ENCODE data around the gene OR52L1. TPM values are rescaled to one million over a fixed set of nuclear protein-coding genes. Genes with fewer than 3 reads are reported as not detected.
"Not testable (repeated sequence)": the region's sequence is repeated elsewhere in the genome, so short reads cannot be mapped to it uniquely, and the experiment has no call there.

The OR52L1 gene
- total RNA-seq, 1 experiment from 2014 or later: not detected

DNA sequence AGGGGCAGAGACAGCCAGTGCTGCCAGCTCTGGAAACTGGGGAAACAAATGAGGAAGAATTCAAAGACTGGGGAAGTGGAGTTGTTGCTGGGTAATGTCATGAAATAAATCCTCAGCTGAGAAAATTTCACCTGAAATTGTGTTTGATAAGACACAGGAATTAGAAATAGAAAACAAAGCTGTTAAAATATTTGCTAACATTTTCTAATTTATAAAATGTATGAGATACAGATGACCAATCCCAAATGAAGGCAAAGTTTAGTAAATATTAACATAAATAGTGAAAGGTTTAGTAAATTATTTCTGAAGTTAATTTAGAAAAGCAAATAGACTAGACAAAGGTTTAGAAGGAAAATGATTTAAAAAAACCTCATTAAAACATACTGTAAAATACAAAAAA lies 18.4 kb downstream of the OR52L1 start, which contains the start of gene OR56A5:
Gene OR56A5 (minus strand): TSS at position 101 of the 400 bp plus-strand sequence. CDS start 0 bp downstream, at position 101.
- H3K27me3 ChIP-seq (ENCODE audit: insufficient read depth, low read depth): 0 out of 2 replicates have a peak, but pooled peaks cover 6% of the 10 kb centered on the region
- BruUV-seq (replicated peaks): no TSS peak
- CTCF ChIA-PET: no interaction called here
- H3F3A ChIP-seq (ENCODE audit: insufficient read depth, low read depth): no peaks in the 10 kb centered on the region
- no peaks in the 10 kb centered on the region for H3K36me3 ChIP-seq (ENCODE audit: low read depth)
- H3K9me2 ChIP-seq (ENCODE audit: insufficient read depth): no peaks in the 10 kb centered on the region
- H3K4me2 ChIP-seq: no peak within 1 kb of the TSS
- H3K79me2 ChIP-seq (ENCODE audit: low read depth): no peaks in the 10 kb centered on the region
- no peak within 1 kb of the TSS for H3K27ac ChIP-seq
- no peak within 1 kb of the TSS for H3K4me3 ChIP-seq
- intact Hi-C loops (cut with micrococcal nuclease; ENCODE audit: unreplicated experiment): no loop called here
- no peak within 1 kb of the TSS for H2AFZ ChIP-seq
- H3K9me3 ChIP-seq (ENCODE audit: insufficient read depth, low read depth): no peaks in the 10 kb centered on the region
- POLR2A ChIA-PET (ENCODE audit: unreplicated experiment): no interaction called here
- no peaks in the 10 kb centered on the region for H4K20me1 ChIP-seq (ENCODE audit: insufficient read depth)
- TF ChIP-seq, protein P1, sequence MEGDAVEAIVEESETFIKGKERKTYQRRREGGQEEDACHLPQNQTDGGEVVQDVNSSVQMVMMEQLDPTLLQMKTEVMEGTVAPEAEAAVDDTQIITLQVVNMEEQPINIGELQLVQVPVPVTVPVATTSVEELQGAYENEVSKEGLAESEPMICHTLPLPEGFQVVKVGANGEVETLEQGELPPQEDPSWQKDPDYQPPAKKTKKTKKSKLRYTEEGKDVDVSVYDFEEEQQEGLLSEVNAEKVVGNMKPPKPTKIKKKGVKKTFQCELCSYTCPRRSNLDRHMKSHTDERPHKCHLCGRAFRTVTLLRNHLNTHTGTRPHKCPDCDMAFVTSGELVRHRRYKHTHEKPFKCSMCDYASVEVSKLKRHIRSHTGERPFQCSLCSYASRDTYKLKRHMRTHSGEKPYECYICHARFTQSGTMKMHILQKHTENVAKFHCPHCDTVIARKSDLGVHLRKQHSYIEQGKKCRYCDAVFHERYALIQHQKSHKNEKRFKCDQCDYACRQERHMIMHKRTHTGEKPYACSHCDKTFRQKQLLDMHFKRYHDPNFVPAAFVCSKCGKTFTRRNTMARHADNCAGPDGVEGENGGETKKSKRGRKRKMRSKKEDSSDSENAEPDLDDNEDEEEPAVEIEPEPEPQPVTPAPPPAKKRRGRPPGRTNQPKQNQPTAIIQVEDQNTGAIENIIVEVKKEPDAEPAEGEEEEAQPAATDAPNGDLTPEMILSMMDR (conservative IDR thresholded peaks at IDR 0.05): no peak
- no peak for TF ChIP-seq EZH2 (IDR thresholded peaks at IDR 0.05; ENCODE audit: low read depth)
- DNase-seq: no peak
- no peaks in the 10 kb centered on the region for H3K4me1 ChIP-seq (replicated peaks; ENCODE audit: insufficient read depth)

DNA sequence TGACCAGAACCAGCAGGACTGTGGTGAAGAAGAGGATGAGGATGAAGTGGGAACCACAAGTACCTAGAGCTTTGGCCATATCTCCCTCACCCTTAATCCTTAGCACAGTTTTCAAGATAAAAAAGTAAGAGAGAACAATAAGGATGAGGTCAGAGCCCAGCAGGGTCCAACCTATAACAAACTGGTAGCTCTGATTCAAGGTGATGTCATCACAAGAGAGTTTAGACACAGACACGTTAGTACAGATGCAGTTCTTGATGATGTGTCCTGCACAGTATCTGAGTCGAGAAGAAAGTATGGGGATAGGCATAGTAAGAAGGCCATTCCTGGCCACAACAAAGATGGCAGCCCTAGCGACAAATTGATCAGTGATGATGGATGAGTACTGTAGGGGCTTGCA lies 19.1 kb downstream of the OR52L1 start:
- no peak overlapping the region for H3K4me3 ChIP-seq
- intact Hi-C loops (cut with micrococcal nuclease; ENCODE audit: unreplicated experiment): no loop called here
- no peaks in the 10 kb centered on the region for H3K79me2 ChIP-seq (ENCODE audit: low read depth)
- H3K27ac ChIP-seq: no peak overlapping the region
- H4K20me1 ChIP-seq (ENCODE audit: insufficient read depth): no peaks in the 10 kb centered on the region
- BruUV-seq (replicated peaks): no TSS peak
- no peaks in the 10 kb centered on the region for H3K36me3 ChIP-seq (ENCODE audit: low read depth)
- H3K4me1 ChIP-seq (replicated peaks; ENCODE audit: insufficient read depth): no peaks in the 10 kb centered on the region
- no peak overlapping the region for H2AFZ ChIP-seq
- H3F3A ChIP-seq (ENCODE audit: insufficient read depth, low read depth): no peaks in the 10 kb centered on the region
- no peaks in the 10 kb centered on the region for H3K9me2 ChIP-seq (ENCODE audit: insufficient read depth)
- TF ChIP-seq, protein P1 (conservative IDR thresholded peaks at IDR 0.05): no peak
- TF ChIP-seq EZH2 (IDR thresholded peaks at IDR 0.05; ENCODE audit: low read depth): no peak
- H3K27me3 ChIP-seq (ENCODE audit: insufficient read depth, low read depth): 0 out of 2 replicates have a peak, but pooled peaks cover 6% of the 10 kb centered on the region
- no peak for DNase-seq
- ChIA-PET CTCF (no interaction called here), POLR2A (ENCODE audit: unreplicated experiment) (no interaction called here)
- no peaks in the 10 kb centered on the region for H3K9me3 ChIP-seq (ENCODE audit: insufficient read depth, low read depth)
- H3K4me2 ChIP-seq: no peak overlapping the region

DNA sequence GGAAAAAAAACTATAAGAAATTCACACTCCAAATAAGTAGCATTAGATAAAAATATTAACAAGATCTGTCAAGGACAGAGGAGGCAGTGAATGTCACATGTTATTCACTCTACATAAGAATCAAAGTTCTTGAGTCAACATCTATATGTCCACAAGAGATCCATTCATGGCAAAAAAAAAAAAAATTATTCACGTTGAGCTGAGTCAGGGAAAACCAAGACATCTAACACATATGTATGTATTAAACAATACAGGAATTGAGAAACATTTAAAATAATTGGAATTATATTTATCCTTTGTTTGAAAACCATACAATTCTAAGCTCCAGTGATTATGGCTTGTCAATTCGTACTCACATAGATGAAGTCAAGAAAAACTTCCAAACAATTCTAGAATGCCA lies 19.8 kb downstream of the OR52L1 start:
- DNase-seq: no peak
- POLR2A ChIA-PET (ENCODE audit: unreplicated experiment): no interaction called here
- Histone ChIP-seq H3K9me3 (ENCODE audit: insufficient read depth, low read depth) (no peaks in the 10 kb centered on the region), H3K4me3 (no peak overlapping the region), H3K9me2 (ENCODE audit: insufficient read depth) (no peaks in the 10 kb centered on the region), H3K27ac (no peak overlapping the region), H3F3A (ENCODE audit: insufficient read depth, low read depth) (no peaks in the 10 kb centered on the region), H3K36me3 (ENCODE audit: low read depth) (no peaks in the 10 kb centered on the region), H3K4me1 (replicated peaks; ENCODE audit: insufficient read depth) (no peaks in the 10 kb centered on the region), H3K79me2 (ENCODE audit: low read depth) (no peaks in the 10 kb centered on the region), H4K20me1 (ENCODE audit: insufficient read depth) (no peaks in the 10 kb centered on the region), H3K4me2 (no peak overlapping the region), H3K27me3 (ENCODE audit: insufficient read depth, low read depth) (0 out of 2 replicates have a peak, but pooled peaks cover 6% of the 10 kb centered on the region), H2AFZ (no peak overlapping the region)
- CTCF ChIA-PET: no interaction called here
- intact Hi-C loops (cut with micrococcal nuclease; ENCODE audit: unreplicated experiment): no loop called here
- no peak for TF ChIP-seq EZH2 (IDR thresholded peaks at IDR 0.05; ENCODE audit: low read depth)
- TF ChIP-seq, protein P1 (conservative IDR thresholded peaks at IDR 0.05): no peak
- BruUV-seq (replicated peaks): no TSS peak

DNA sequence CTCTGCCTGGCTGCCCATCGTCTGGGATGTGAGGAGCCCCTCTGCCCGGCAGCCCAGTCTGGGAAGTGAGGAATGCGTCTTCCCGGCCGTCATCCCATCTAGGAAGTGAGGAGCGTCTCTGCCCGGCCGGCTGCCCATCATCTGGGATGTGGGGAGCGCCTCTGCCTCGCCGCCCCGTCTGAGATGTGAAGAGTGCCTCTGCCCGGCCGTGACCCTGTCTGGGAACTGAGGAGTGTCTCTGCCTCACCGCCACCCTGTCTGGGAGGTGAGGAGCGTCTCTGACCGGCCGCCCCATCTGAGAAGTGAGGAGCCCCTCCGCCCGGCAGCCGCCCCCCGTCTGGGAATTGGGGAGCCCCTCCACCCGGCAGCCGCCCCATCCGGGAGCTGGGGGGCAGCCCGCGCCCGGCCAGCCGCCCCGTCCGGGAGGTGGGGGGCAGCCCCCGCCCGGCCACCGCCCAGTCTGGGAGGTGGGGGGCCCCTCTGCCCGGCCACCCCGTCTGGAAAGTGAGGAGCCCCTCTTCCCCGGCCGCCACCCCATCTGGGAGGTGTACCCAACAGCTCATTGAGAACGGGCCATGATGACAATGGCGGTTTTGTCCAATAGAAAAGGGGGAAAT lies 26.0 kb downstream of the OR52L1 start:
- H3K27ac ChIP-seq; H2AFZ ChIP-seq; H3F3A ChIP-seq (ENCODE audit: insufficient read depth, low read depth); intact Hi-C loops (cut with micrococcal nuclease; ENCODE audit: unreplicated experiment); H3K4me3 ChIP-seq; H3K9me3 ChIP-seq (ENCODE audit: insufficient read depth, low read depth); DNase-seq; H3K27me3 ChIP-seq (ENCODE audit: insufficient read depth, low read depth); H3K79me2 ChIP-seq (ENCODE audit: low read depth); H3K36me3 ChIP-seq (ENCODE audit: low read depth); BruUV-seq (replicated peaks); CTCF ChIA-PET; H4K20me1 ChIP-seq (ENCODE audit: insufficient read depth); POLR2A ChIA-PET (ENCODE audit: unreplicated experiment); H3K4me1 ChIP-seq (replicated peaks; ENCODE audit: insufficient read depth); H3K4me2 ChIP-seq; H3K9me2 ChIP-seq (ENCODE audit: insufficient read depth): not testable (repeated sequence)
